HepG2 (cell line): ENCODE results near the gene RNU7-1. TPM values are rescaled to one million over a fixed set of nuclear protein-coding genes. Genes with fewer than 3 reads are reported as not detected.

Source experiments
- BORCS8-MEF2B ChIP-seq: sonication (generic); formaldehyde crosslinking; IDR thresholded peaks from 2 replicates; pipeline ENCODE4 v1.8.0; 2022; ENCODE audit warnings: mild to moderate bottlenecking, missing genetic modification reagents
- CBX2 ChIP-seq, 2 experiments: fragments of 200-600 bp in 1 of 2; sonication (generic); formaldehyde crosslinking in 1 of 2; IDR thresholded peaks; 2 replicates each; pipeline versions ENCODE4 v1.7.0 to v1.8.1; 2018 to 2022; ENCODE audit warnings: low read depth in 2 of 2, low read length in 1 of 2, mild to moderate bottlenecking in 1 of 2, missing genetic modification reagents in 1 of 2
- CEBPG ChIP-seq: IDR thresholded peaks from 2 replicates; pipeline ENCODE4 v1.6.1; 2016
- CHD2 ChIP-seq: IDR thresholded peaks from 2 replicates; pipeline ENCODE4 v1.6.1; 2011; ENCODE audit warnings: low read depth, low read length, improper control_type of control experiment
- CHD4 ChIP-seq: fragments of 200-600 bp; sonication (generic); IDR thresholded peaks from 2 replicates; pipeline ENCODE4 v1.7.0; 2017; ENCODE audit warnings: mild to moderate bottlenecking, low read length, borderline replicate concordance
- DNMT3B ChIP-seq: conservative IDR thresholded peaks from 2 replicates; pipeline ENCODE4 v1.6.1; 2016; ENCODE audit warnings: missing biosample characterization, control low read depth
- HNRNPLL ChIP-seq: fragments of 200-400 bp; formaldehyde crosslinking; IDR thresholded peaks from 2 replicates; pipeline ENCODE4 v1.6.1; 2017; ENCODE audit warnings: mild to moderate bottlenecking, low read depth, low read length; ENCODE audit not compliant: poor library complexity, severe bottlenecking
- KDM2A ChIP-seq: sonication (generic); formaldehyde crosslinking; IDR thresholded peaks from 2 replicates; pipeline ENCODE4 v1.4.0; 2020; ENCODE audit warnings: low read depth, missing genetic modification reagents, borderline replicate concordance
- MAX ChIP-seq: IDR thresholded peaks from 2 replicates; pipeline ENCODE4 v1.6.1; 2012; ENCODE audit warnings: inconsistent platforms
- MEF2D ChIP-seq: sonication (generic); formaldehyde crosslinking; IDR thresholded peaks from 2 replicates; pipeline ENCODE4 v1.5.1; 2020; ENCODE audit warnings: mild to moderate bottlenecking, missing genetic modification reagents
- PATZ1 ChIP-seq: sonication (generic); formaldehyde crosslinking; IDR thresholded peaks from 2 replicates; pipeline ENCODE4 v1.4.0; 2020; ENCODE audit warnings: missing genetic modification reagents
- RBM39 ChIP-seq: fragments of 200-400 bp; formaldehyde crosslinking; IDR thresholded peaks from one replicate; pipeline ENCODE4 v1.6.1; 2018; ENCODE audit warnings: antibody characterized with exemption, mild to moderate bottlenecking, low read depth, low read length; ENCODE audit not compliant: poor library complexity, severe bottlenecking
- TCF12 ChIP-seq, 2 experiments: fragments of 450-650 bp in 1 of 2; sonication (generic) in 1 of 2; formaldehyde crosslinking in 1 of 2; IDR thresholded peaks; 2 replicates each; pipeline versions ENCODE4 v1.6.1 to v1.8.0; 2017 to 2022; ENCODE audit warnings: antibody characterized with exemption in 1 of 2, mild to moderate bottlenecking in 1 of 2, missing genetic modification reagents in 1 of 2, moderate library complexity in 1 of 2
- ZKSCAN5 ChIP-seq: sonication (generic); formaldehyde crosslinking; IDR thresholded peaks from 2 replicates; pipeline ENCODE4 v1.5.1; 2020; ENCODE audit warnings: mild to moderate bottlenecking, missing genetic modification reagents
- ZNF329 ChIP-seq: sonication (generic); formaldehyde crosslinking; IDR thresholded peaks from 2 replicates; pipeline ENCODE4 v1.9.0; 2021; ENCODE audit warnings: low read depth, mild to moderate bottlenecking, missing genetic modification reagents
- ZNF343 ChIP-seq: sonication (generic); formaldehyde crosslinking; IDR thresholded peaks from 2 replicates; pipeline ENCODE4 v1.4.0; 2020; ENCODE audit warnings: mild to moderate bottlenecking, missing genetic modification reagents
- ZNF367 ChIP-seq: sonication (generic); formaldehyde crosslinking; IDR thresholded peaks from 2 replicates; pipeline ENCODE4 v1.4.0; 2020; ENCODE audit warnings: missing genetic modification reagents, borderline replicate concordance
- ZNF589 ChIP-seq: sonication (generic); formaldehyde crosslinking; conservative IDR thresholded peaks from 2 replicates; pipeline ENCODE4 v1.8.0; 2022; ENCODE audit warnings: mild to moderate bottlenecking, moderate library complexity, missing genetic modification reagents
- ZNF7 ChIP-seq: IDR thresholded peaks from 2 replicates; pipeline ENCODE4 v1.6.1; 2016; ENCODE audit warnings: missing biosample characterization, missing genetic modification reagents
- ZSCAN21 ChIP-seq: sonication (generic); formaldehyde crosslinking; IDR thresholded peaks from 2 replicates; pipeline ENCODE4 v1.8.0; 2022; ENCODE audit warnings: mild to moderate bottlenecking, missing genetic modification reagents, moderate library complexity, borderline replicate concordance
- polyA plus RNA-seq, 8 experiments: library from polyadenylated mRNA; depleted of rRNA in 3 of 8; stranded (reverse) in 7 of 8; unstranded in 1 of 8; fragments of >200 nt; fragmentation: Illumina TruSeq in 4 of 8; extraction: Trizol in 4 of 8; gene quantifications; 2 replicates each; pipeline versions ENCODE4 v1.2.1 to v1.2.3, GENCODE V29; 2011 to 2016; ENCODE audit warnings: low read depth in 4 of 8, missing spikeins in 1 of 8, mixed read lengths in 1 of 8; ENCODE audit not compliant: insufficient read depth in 1 of 8
- total RNA-seq, 5 experiments: library from RNA; depleted of rRNA; stranded (reverse); fragments of >200 nt; fragmentation: Illumina TruSeq; extraction: Trizol; gene quantifications; 2 replicates each; pipeline ENCODE4 v1.2.3, GENCODE V29; 2016; ENCODE audit warnings: low read depth in 1 of 5
- TF ChIP-seq, protein P1 (sequence below): sonication (generic); formaldehyde crosslinking; conservative IDR thresholded peaks from 2 replicates; pipeline ENCODE4 v1.8.0; 2022; ENCODE audit warnings: low read depth, missing genetic modification reagents
- TF ChIP-seq, protein P2 (sequence below): sonication (generic); formaldehyde crosslinking; IDR thresholded peaks from 2 replicates; pipeline ENCODE4 v1.4.0; 2020; ENCODE audit warnings: missing genetic modification reagents

Gene RNU7-1
- total and polyA plus RNA-seq, 2 of the 13 experiments (the other 11 are each of a cell fraction or from before 2014, with no cell fraction given): not detected

- TF ChIP-seq ZNF329 (CRISPR knock-in tag) (no peak), CHD2 (no peak), TCF12 (IDR thresholded peaks at IDR 0.05) (no peak), TCF12 (CRISPR knock-in tag; IDR thresholded peaks at IDR 0.05) (no peak), CEBPG (CRISPR knock-in tag) (no peak), ZSCAN21 (CRISPR knock-in tag) (no peak), ZNF343 (CRISPR knock-in tag) (no peak), HNRNPLL (peak; percentile 29), DNMT3B (CRISPR knock-in tag) (no peak), MAX (peak; percentile 63; the same call in 1 of the 2 replicates), CHD4 (no peak), PATZ1 (CRISPR knock-in tag) (peak; percentile 51), CBX2 (IDR thresholded peaks at IDR 0.05; ENCODE audit: low read depth, low read length) (no peak), CBX2 (CRISPR knock-in tag; IDR thresholded peaks at IDR 0.05; ENCODE audit: low read depth) (no peak), BORCS8-MEF2B (CRISPR knock-in tag) (no peak; the same call in 1 of the 2 replicates), ZNF7 (no peak), KDM2A (CRISPR knock-in tag) (peak; percentile 56), RBM39 (peak; percentile 65), ZNF367 (CRISPR knock-in tag) (no peak), ZNF589 (CRISPR knock-in tag) (0 out of 2 replicates have a peak, but pooled peaks have one; percentile 37), MEF2D (CRISPR knock-in tag) (no peak), ZKSCAN5 (CRISPR knock-in tag) (no peak)
- TF ChIP-seq, protein P1, sequence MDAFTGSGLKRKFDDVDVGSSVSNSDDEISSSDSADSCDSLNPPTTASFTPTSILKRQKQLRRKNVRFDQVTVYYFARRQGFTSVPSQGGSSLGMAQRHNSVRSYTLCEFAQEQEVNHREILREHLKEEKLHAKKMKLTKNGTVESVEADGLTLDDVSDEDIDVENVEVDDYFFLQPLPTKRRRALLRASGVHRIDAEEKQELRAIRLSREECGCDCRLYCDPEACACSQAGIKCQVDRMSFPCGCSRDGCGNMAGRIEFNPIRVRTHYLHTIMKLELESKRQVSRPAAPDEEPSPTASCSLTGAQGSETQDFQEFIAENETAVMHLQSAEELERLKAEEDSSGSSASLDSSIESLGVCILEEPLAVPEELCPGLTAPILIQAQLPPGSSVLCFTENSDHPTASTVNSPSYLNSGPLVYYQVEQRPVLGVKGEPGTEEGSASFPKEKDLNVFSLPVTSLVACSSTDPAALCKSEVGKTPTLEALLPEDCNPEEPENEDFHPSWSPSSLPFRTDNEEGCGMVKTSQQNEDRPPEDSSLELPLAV (CRISPR knock-in tag): no peak
- TF ChIP-seq, protein P2, sequence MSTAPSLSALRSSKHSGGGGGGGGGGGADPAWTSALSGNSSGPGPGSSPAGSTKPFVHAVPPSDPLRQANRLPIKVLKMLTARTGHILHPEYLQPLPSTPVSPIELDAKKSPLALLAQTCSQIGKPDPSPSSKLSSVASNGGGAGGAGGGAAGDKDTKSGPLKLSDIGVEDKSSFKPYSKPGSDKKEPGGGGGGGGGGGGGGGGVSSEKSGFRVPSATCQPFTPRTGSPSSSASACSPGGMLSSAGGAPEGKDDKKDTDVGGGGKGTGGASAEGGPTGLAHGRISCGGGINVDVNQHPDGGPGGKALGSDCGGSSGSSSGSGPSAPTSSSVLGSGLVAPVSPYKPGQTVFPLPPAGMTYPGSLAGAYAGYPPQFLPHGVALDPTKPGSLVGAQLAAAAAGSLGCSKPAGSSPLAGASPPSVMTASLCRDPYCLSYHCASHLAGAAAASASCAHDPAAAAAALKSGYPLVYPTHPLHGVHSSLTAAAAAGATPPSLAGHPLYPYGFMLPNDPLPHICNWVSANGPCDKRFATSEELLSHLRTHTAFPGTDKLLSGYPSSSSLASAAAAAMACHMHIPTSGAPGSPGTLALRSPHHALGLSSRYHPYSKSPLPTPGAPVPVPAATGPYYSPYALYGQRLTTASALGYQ: no peak
Observed at GRCh38 chr12:6927379-6928021, 16.1 kb upstream of the RNU7-1 start, which contains the start of gene ATN1 (continued).
